HCT116 (cell line): ENCODE results near the gene EIF4E1B.

Experiments
- CBX3 ChIP-seq: IDR thresholded peaks from 2 replicates; pipeline ENCODE4 v1.6.1; 2012; ENCODE audit warnings: low read depth
- CTCF ChIP-seq, 3 experiments: fragments of 200-600 bp in 1 of 3; sonication (generic) in 1 of 3; IDR thresholded peaks in 2 of 3; conservative IDR thresholded peaks in 1 of 3; 2 replicates each; pipeline ENCODE4 v1.5.1; 2012 to 2017; ENCODE audit warnings: low read depth in 2 of 3, low read length in 2 of 3, antibody characterized with exemption in 1 of 3, borderline replicate concordance in 1 of 3, control low read depth in 1 of 3, mild to moderate bottlenecking in 1 of 3, mixed read lengths in 1 of 3, mixed run types in 1 of 3, moderate library complexity in 1 of 3; ENCODE audit not compliant: insufficient read depth in 1 of 3
- EGR1 ChIP-seq: IDR thresholded peaks from 2 replicates; pipeline ENCODE4 v1.6.1; 2012; ENCODE audit warnings: low read depth
- ELF1 ChIP-seq: IDR thresholded peaks from 2 replicates; pipeline ENCODE4 v1.6.1; 2012; ENCODE audit warnings: low read depth, borderline replicate concordance
- EZH2 ChIP-seq: fragments of 200-600 bp; sonication (generic); IDR thresholded peaks from 2 replicates; pipeline ENCODE4 v1.6.1; 2017; ENCODE audit warnings: antibody characterized with exemption, mixed run types
- JUND ChIP-seq: IDR thresholded peaks from 2 replicates; pipeline ENCODE4 v1.6.1; 2012
- POLR2A ChIP-seq: IDR thresholded peaks from 2 replicates; pipeline ENCODE4 v1.7.0; 2011; ENCODE audit warnings: borderline replicate concordance; ENCODE audit not compliant: insufficient read depth, insufficient read length; ENCODE audit errors: extremely low read depth
- POLR2AphosphoS5 ChIP-seq: IDR thresholded peaks from 2 replicates; pipeline ENCODE4 v1.6.1; 2011; ENCODE audit warnings: mild to moderate bottlenecking, low read depth, low read length, moderate library complexity
- REST ChIP-seq: IDR thresholded peaks from 2 replicates; pipeline ENCODE4 v1.6.1; 2012; ENCODE audit warnings: low read depth
- TCF7L2 ChIP-seq: IDR thresholded peaks from 2 replicates; pipeline ENCODE4 v1.7.0; 2011; ENCODE audit warnings: borderline replicate concordance, inconsistent platforms; ENCODE audit not compliant: insufficient read depth, insufficient read length; ENCODE audit errors: extremely low read depth
- ZBTB33 ChIP-seq: IDR thresholded peaks from 2 replicates; pipeline ENCODE4 v1.6.1; 2011; ENCODE audit warnings: mild to moderate bottlenecking, low read length, moderate library complexity; ENCODE audit not compliant: insufficient replicate concordance; ENCODE audit errors: extremely low read depth
- ZFX ChIP-seq: fragments of 450-650 bp; IDR thresholded peaks from 2 replicates; pipeline ENCODE4 v1.6.1; 2017
- ZNF274 ChIP-seq: fragments of 200-500 bp; sonication (Bioruptor generic); IDR thresholded peaks from 2 replicates; pipeline ENCODE4 v1.6.1; 2014; ENCODE audit warnings: mild to moderate bottlenecking, low read depth, low read length, inconsistent platforms

GRCh38 chr5:176675676-176676360 lies 45.3 kb downstream of the EIF4E1B start:
- TF ChIP-seq CTCF (IDR thresholded peaks at IDR 0.05 in 2 of 3, conservative IDR thresholded peaks at IDR 0.05 in 1 of 3; ENCODE audit: borderline replicate concordance in 1 of 3, insufficient read depth in 1 of 3, low read depth in 2 of 3, low read length in 2 of 3) = peak; percentile 57 to 90 (median 88); a peak in 5 of 6 replicates
- no peak for TF ChIP-seq EZH2
- no peak for TF ChIP-seq JUND
- TF ChIP-seq TCF7L2 = no peak
- 0 out of 2 replicates have a peak, but pooled peaks have one; percentile 4 for TF ChIP-seq CBX3
- no peak for TF ChIP-seq EGR1
- TF ChIP-seq REST = no peak
- TF ChIP-seq POLR2AphosphoS5 = no peak
- TF ChIP-seq ZFX = no peak
- TF ChIP-seq POLR2A = no peak
- no peak; the same call in 1 of the 2 replicates for TF ChIP-seq ELF1
- no peak for TF ChIP-seq ZBTB33
- no peak for TF ChIP-seq ZNF274
